GM21447 (cell line): ENCODE measurements around the gene CS.
"Not testable (repeated sequence)": the region's sequence is repeated elsewhere in the genome, so short reads cannot be mapped to it uniquely, and the experiment has no call there.

Experiments
- ATAC-seq: cut with Tn5 transposase; IDR thresholded peaks from one replicate; pipeline ENCODE4 v1.9.1; 2021; ENCODE audit not compliant: unreplicated experiment

Gene CS

DNA sequence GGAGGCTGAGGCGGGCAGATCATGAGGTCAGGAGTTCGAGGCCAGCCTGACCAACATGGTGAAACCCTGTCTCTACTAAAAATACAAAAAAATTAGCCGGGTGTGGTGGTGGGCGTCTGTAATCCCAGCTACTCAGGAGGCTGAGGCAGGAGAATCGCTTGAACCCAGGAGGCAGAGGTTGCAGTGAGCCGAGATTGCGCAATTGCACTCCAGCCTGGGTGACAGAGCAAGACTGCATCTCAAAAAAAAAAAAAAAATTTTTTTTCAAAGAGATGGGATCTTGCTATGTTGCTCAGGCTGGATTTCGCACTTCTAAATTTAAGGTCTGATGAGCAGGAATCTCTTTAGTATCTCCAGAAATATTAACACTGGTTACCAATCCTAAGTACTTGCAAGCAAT lies 21.5 kb upstream of the CS start:
- ATAC-seq: not testable (repeated sequence)

DNA sequence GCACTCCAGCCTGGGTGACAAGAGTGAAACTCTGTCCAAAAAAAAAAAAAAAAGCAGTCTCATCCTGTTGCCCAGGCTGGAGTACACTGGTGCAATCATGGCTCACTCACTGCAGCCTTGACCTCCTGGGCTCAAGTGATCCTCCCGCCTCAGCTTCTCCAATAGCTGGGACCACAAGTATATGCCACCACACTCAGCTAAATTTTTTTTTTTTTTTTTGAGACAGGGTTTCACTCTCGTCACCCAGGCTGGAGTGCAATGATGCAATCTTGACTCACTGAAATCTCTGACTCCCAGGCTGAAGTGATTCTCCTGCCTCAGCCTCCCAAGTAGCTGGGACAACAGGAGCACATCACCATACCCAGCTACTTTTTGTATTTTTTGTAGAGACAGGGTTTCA lies 20.9 kb upstream of the CS start:
- ATAC-seq: no peak

DNA sequence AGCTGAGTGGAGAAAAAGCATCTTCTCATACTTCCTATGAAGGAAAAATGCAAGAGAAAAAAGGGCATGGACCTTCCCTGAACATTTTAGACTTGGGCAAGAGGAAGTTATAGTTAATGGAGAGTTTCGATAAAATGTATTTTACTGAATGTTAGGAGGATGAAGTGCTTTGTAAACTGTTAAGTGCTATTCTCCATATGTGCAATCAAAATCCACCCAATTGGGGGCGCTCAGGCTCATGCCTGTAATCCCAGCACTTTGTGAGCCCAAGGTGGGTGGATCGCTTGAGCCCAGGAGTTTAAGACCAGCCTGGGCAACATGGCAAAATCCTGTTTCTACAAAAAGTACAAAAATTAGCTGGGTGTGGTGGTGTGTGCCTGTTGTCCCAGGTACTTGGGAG lies 17.5 kb upstream of the CS start:
- ATAC-seq: no peak

DNA sequence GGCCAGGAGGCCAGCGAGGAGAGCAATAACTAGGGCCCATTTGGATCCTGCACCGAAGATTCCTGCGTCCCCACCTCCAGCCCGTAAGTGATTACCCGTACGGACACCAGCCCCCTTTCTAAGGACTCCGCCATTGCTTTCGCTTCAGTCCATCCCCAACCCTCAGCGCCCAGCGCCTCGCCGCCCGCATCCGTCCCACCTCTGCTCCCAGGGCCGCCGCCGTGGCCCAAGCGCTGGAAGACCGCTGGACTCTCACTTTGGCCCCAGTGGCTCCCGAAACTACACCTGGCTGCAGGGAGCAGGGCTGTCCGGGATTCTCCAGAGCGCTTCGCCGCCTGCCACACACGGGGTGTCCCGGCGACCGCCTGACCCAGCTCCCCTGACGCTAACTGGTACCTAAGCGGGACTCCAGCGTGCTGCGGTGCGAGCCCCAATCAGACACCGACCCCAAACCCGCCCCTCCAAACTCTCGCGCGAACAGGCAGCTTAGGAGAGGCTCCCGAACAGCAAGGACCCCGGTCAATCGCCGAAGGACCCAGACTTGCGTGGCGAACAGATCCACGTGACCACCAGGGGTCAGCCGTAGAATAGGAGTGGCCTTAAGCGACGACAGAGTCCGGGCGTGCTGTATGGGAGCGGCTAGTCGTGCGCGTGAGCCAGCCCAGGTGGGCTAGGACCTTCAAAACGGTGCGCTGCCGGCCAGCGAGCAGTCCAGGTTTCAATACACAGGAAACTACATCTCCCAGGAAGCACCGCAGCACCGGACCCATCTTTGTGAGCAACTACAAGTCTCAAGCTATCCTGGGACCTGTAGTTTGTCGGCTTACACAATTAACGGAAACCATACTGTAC lies 15.7 kb upstream of the CS start, which contains the start of gene CNPY2:
TSS of gene CNPY2 (minus strand) at position 367 of the 852 bp plus-strand sequence. CDS start 771 bp downstream, outside the sequence.
- ATAC-seq: peak; percentile 90

DNA sequence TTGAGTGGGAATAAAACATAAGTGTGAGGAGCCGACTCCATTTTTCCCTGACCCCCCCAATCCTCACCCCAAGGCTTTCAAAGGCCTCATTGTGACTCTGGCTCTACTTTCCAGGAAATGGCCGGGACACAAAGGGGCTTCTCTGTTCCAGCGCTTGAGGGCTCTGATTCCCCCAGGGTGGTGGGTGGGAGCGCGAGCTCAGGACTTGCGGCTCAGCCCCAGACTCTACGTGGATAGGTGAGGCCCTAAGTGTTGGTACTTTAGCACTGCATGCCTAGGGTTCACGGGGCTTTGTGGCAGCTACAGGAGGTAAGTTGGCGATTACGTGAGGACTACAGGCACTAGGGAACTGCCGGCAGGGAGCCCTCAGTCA lies 15.1 kb upstream of the CS start:
- ATAC-seq: no peak

DNA sequence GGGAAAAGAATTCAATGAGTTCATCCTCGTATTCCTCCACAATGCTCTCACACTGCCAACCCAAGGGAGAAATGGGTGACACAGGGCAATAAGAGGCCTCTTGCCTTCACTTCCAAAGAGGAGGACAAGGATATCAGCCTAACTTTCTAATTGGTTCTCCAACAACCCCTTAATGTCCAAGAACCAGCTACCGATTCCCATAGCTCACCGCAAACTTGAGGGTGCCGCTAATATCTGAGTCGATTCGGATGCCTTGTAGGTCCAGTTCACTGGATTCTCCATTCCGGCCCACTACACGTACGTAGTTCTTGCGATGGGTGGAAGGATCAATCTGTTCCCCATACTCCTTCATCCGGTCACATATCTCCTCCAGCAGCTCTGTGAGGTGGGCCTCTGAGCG lies 10.9 kb upstream of the CS start:
- ATAC-seq: no peak

DNA sequence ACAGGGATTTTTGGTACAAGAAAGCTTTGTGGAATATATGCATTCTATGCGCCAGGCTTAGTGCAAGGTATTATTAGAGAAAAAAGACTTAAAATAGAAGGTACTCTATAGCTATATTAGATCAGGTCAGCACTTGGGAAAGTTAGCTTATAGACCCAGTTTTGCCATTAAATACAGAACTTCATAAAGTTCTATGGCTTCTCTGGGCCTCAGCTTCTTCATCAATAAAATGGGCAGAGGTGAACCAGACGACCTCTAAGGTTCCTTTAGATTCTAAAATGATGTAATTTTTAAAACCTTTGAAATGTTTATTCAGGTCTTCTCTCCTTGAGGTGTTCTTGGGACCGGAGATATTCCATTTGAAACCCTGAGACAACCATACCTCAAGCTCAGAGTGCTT lies 8.6 kb upstream of the CS start:
- no peak for ATAC-seq

DNA sequence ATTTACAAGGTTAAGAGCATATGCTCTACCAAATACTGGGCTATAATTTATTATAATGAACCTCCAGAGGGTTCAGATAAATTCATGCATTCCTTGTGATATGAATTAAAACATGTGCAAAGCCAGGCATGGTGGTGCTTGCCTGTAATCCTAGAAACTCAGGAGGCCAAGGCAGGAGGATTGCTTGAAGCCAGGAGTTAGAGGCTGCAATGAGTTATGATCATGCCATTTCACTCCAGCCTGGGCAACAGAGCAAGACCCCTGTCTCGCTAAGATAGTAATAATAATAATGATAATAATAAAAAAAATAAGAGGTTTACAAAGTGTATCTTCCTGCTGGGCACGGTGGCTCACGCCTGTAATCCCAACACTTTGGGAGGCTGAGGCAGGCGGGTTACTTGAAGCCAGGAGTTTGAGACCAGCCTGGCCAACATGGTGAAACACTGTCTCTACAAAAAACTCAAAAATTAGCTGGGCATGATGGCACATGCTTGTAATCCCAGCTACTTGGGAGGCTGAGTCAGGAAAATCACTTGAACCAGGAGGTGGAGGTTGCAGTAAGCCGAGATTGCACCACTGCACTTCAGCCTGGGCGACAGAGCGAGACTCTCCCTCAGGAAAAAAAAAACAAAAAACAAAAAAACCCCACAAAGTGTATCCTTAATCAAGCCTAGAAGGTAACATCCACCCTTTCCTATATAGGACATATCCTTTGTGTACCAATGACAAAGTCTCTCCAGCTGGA lies 7.3 kb upstream of the CS start:
- no peak for ATAC-seq

DNA sequence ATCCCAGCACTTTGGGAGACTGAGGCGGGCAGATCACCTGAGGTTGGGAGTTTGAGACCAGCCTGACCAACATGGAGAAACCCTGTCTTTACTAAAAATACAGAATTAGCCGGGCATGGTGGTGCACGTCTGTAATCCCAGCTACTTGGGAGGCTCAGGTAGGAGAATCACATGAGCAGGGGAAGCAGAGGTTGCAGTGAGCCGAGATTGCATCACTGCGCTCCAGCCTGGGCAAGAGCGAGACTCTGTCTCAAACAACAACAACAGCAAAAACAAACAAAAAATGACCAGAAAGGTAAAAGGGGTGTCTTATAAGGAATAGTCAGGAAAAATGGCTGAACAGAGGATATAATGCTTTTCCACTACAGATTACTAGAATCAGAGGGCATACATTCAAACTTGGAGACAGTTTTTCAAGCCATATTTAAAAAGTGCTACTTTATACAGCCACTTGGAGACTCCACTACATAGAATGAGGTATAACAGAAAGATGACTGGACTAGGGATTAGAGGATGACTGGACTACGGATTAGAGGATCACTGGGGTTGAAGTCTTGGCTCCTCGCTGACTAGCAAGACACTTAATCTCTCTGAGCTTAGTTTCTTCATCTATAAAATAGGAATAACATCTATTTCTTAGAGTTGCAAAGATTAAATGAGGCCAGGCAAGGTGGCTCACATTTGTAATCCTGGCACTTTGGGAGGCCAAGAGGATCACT lies 4.9 kb upstream of the CS start:
- ATAC-seq: no peak

DNA sequence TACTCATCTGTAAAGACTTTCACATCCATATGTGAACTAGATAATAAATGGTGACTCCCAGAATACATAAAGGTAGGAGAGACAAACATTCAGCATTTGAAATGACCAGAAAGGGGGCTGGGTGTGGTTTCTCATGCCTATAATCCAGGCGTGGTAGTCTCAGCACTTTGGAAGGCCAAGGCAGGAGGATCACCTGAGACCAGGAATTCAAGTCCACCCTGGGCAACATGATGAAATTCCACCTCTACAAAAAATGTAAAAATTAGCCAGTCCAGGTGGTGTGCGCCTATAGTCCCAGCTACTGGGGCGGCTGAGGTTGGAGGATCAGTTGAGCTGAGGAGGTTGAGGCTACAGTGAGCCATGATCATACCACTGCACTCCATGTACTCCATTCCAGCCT lies 4.1 kb upstream of the CS start:
- ATAC-seq: no peak

DNA sequence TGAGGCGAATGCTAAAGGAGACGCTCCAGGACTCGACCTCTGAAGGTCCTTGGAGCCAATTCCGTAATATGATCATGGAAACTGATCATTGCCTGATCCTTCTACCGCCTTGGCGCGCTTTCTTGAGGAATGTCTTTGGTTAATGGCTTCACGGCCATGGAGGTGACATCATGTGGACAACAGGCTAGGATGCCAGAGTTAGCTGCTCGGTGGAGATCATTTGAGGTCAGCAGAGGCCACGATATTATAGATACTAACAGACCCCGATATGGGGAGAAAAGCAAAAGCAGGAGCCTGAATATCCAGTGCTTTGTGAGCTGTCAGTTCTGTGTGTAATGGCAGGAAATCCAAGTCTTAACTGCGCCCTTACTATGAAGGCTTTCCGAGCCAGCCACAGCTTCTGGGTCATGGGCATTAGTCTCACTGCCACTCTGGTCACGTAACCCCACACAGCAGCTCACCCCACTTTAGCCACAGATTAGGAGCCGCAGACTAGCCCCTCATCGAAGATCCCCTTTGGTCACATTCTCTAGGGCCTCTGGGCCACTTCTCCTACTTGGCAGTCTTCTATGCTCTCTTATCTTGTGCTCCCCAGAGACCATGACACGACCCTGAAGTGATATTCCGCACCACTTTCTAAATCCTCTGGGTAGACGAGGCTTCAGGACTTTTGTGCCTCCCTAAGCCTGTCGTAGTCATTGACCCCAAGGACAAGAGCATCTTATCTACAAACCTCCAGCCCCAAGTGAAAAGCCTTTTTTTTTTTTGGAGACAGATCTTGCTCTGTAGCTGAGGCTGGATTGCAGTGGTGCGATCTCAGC lies 724 bp upstream of the CS start:
- no peak for ATAC-seq

DNA sequence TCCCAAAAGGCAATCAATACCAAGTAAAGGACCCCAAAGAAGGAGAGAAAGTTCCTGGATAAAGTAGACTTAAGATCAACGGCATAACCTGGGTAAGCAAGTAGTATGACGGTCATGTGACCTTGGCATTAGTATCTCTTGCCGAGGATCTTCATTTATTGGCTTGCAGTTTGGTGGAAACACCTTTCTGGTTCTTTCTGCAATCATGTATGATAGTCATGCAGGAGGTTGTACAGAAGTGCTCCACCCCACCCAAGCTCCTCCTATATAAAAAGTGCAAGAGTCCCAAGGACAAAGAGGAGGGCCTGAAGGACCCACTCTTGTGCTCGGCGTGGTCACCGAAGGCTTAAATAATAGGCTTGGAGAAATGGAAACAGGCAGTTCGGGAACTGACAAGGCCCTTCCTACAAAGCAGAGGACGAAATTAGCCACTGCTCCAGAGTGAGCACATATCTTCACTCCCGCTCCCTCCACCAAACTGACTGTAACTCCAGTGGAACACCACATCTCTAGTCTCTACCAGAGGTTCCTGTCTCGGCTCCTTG lies 750 bp downstream of the CS start:
- no peak for ATAC-seq

DNA sequence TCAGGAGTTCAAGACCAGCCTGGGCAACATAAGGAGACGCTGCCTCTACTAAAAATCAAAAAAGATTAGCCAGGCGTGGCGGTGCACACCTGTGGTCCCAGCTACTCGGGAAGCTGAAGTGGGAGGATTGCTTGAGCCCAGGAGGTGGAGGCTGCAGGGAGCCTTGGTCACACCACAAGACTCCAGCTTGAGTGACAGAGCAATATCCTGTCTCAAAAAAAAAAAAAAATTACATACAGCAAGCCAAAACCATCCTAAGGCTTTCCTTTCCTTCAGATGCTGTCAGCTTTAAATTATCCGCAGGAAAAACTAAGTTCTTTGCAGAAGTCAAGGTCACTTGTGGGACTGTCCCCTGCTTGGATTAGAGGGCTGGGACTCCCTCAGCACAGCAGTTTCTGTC lies 1.3 kb downstream of the CS start:
- no peak for ATAC-seq

DNA sequence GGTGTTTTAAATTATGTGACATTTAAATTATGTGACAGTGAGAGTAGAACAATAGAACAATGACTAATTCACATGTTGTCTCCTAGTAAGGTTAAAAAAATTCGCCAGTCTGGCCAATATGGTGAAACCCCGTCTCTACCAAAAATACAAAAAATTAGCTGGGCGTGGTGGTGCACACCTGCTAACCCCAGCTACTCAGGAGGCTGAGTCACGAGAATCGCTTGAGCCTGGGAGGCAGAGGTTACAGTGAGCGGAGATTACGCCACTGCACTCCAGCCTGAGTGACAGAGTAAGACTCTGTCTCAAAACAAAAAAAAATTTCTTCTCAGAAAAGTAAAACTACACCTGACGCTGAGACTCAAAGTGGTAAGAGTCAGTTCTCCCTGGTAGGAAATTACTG lies 2.7 kb downstream of the CS start:
- ATAC-seq: no peak

DNA sequence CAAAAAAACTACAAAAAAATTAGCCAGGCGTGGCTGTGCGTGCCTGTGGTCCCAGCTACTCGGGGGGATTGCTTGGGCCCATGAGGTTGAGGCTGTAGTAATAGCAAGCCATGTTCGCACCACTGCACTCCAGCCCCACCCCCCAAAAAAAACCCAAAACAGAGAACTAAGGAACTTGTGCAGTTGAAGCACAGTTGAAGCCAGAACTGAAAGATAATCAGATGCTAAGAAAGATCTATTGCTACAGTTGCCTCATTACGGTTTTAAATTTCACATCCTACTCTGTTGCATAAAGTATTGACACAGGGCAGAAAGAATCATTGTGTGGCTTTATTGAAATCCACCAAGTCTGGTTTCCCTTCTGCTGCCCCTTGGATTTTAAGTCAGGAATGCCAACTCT lies 3.8 kb downstream of the CS start:
- ATAC-seq: no peak

DNA sequence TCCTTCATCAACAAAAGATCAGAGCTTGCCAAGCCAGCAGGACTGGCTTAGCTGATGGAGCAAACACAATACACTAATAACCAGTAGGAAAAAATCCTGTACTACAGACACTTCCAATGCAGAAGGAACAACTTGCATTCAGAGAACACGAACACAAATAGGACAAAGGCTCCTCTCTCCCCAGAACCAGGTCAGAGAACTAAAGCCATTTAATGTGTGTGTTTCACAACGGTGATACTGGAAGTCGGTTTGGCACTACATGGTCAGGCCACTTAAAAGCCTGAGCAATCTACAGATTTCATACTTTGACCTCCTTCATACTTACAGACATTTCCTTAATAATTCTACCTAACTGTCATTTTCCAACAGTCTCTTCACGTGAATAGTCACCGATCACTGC lies 6.3 kb downstream of the CS start:
- ATAC-seq: no peak

DNA sequence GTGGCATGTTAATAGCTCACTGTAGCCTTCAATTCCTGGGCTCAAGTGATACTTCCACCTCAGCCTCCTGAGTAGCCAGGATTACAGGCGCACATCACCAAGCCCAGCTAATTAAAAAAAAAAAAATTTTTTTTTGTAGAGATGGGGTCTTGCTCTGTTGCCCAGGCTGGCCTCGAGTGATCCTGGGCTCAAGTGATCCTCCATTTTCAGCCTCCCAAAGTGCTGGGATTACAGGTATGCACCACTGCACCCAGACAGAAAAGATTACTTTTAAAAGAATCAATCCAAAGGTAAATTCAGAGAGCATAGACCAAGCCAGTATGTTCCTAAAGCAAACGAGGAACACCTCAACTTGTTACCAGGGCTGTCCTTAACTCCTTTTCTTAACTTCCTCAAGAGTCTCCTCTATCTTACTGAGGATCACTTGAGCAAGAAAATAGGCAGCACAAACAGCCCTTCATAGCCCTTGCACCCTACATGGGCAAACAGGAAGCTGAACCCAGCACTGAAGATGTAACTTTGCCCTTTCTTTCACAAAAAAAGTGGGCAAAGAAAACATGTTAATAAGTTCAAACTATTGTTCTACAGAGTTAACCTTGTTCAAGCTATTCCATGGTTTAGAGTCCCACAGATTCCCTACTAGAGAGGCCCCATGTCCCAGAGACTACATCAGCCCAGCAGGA lies 11.3 kb downstream of the CS start:
- ATAC-seq: no peak

DNA sequence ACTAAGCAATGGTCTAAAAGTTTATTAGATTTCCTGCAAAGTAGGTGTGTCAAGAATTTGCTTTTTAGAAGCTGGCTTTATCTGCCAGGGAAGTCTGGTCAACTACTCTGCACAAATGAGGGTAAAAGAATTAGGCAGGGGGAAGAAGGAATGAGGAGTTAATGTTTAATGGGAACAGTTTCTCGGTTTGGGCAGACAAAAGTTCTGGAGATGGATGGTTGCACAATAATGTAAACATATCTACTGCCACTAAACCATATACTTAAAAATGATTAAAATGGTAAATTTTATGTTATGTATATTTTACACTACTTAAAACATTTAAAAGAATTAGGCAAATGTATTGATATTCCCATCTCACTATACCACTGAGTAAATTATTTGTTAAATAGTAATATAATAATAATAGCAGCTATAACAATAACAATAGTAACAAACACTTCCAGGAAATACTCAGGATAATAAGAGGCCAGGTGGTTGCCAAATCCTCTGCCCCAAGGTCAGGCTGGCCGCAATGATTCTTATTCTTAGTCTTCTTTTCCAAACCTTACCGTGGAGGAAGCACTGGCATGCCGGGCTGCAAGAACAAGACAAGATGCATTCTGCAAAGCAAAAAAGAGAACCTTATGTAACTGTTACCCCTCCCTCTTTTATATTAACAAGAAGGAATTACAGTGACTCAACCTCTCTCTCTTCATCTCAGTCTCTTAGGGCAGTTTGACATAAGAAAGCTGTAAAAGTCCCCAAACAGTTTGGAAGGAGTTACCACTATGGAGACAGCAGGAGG lies 13.9 kb downstream of the CS start:
- ATAC-seq: no peak

DNA sequence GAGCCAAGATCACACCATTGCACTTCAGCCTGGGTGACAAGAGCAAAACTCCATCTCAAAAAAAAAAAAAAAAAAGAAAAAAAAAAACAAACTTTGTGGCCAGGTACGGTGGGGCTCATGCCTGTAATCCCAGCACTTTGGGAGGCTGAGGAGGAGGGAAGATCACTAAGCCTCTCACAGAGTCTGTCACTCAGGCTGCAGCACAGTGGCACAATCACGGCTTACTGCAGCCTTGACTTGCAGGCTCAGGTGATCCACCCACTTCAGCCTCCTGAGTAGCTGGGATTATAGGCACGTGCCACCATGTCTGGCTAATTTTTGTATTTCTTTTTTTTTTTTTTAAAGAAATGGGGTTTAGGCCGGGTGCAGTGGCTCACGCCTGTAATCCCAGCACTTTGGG lies 15.9 kb downstream of the CS start:
- ATAC-seq: not testable (repeated sequence)
